Measurements from ENCODE around the gene IGFN1. TPM values are rescaled to one million over a fixed set of nuclear protein-coding genes. Genes with fewer than 3 reads are reported as not detected.

Gene IGFN1
- total RNA-seq, 4 donors from 2014 or later: not detected

GRCh38 chr1:201217851-201218250, 27.2 kb downstream of the IGFN1 start:
- 97 to 100% methylated on average over 3 of the region's 3 CpGs for WGBS, 2 donors (ENCODE audit: low coverage in 1 of 2)
- no peak for ATAC-seq
- no peak for TF ChIP-seq POLR2A (IDR thresholded peaks at IDR 0.05)
- no peak for TF ChIP-seq CTCF (IDR thresholded peaks at IDR 0.05)
- TF ChIP-seq EP300 (IDR thresholded peaks at IDR 0.05): no peak
- TF ChIP-seq POLR2AphosphoS5 (IDR thresholded peaks at IDR 0.05): no peak

GRCh38 chr1:201218409-201218808, 27.8 kb downstream of the IGFN1 start:
- Histone ChIP-seq H3K36me3 (no peaks in the 10 kb centered on the region), H3K27ac (no peak overlapping the region), H3K4me1 (no peaks in the 10 kb centered on the region), H3K27me3 (no peaks in the 10 kb centered on the region), H3K9me3 (no peaks in the 10 kb centered on the region), H3K4me3 (no peak overlapping the region)
- 20% methylated on average over 1 of the region's 10 CpGs; no CpG with 5 or more reads in 1 of the 2 donors for WGBS, 2 donors (ENCODE audit: low coverage in 1 of 2)
- no peak for TF ChIP-seq EP300 (IDR thresholded peaks at IDR 0.05)
- TF ChIP-seq CTCF (IDR thresholded peaks at IDR 0.05): no peak
- no peak for TF ChIP-seq POLR2AphosphoS5 (IDR thresholded peaks at IDR 0.05)
- TF ChIP-seq POLR2A (IDR thresholded peaks at IDR 0.05): no peak
- no peak for ATAC-seq

More at GRCh38 chr1:201217851-201218250, 27.2 kb downstream of the IGFN1 start:
- H3K27ac ChIP-seq: no peak overlapping the region
- H3K4me1 ChIP-seq: no peaks in the 10 kb centered on the region
- H3K4me3 ChIP-seq: no peak overlapping the region
- H3K9me3 ChIP-seq: no peaks in the 10 kb centered on the region
- H3K36me3 ChIP-seq: no peaks in the 10 kb centered on the region
- H3K27me3 ChIP-seq: no peaks in the 10 kb centered on the region

- TF ChIP-seq POLR2A (IDR thresholded peaks at IDR 0.05): no peak
- no peak for TF ChIP-seq POLR2AphosphoS5 (IDR thresholded peaks at IDR 0.05)
- no peak for TF ChIP-seq EP300 (IDR thresholded peaks at IDR 0.05)
- no peak for TF ChIP-seq CTCF (IDR thresholded peaks at IDR 0.05)
- no peaks in the 10 kb centered on the region for H3K9me3 ChIP-seq
- no peak overlapping the region for H3K4me3 ChIP-seq
- H3K36me3 ChIP-seq: no peaks in the 10 kb centered on the region
- no peaks in the 10 kb centered on the region for H3K27me3 ChIP-seq
- no peak overlapping the region for H3K27ac ChIP-seq
- H3K4me1 ChIP-seq: no peaks in the 10 kb centered on the region
- ATAC-seq: no peak
- 90 to 93% methylated on average over 3 to 7 of the region's 7 CpGs for WGBS, 2 donors (ENCODE audit: low coverage in 1 of 2)
Measured at GRCh38 chr1:201219481-201220387, 29.1 kb downstream of the IGFN1 start.

- no CpG with 5 or more reads among the region's 1 CpG for WGBS, 2 donors (ENCODE audit: low coverage in 1 of 2)
- TF ChIP-seq EP300 (IDR thresholded peaks at IDR 0.05) (no peak), POLR2A (IDR thresholded peaks at IDR 0.05) (no peak), POLR2AphosphoS5 (IDR thresholded peaks at IDR 0.05) (no peak), CTCF (IDR thresholded peaks at IDR 0.05) (no peak)
- no peaks in the 10 kb centered on the region for H3K9me3 ChIP-seq
- H3K27ac ChIP-seq: no peak overlapping the region
- H3K4me1 ChIP-seq: no peaks in the 10 kb centered on the region
- ATAC-seq: no peak
- H3K4me3 ChIP-seq: no peak overlapping the region
- H3K27me3 ChIP-seq: no peaks in the 10 kb centered on the region
- no peaks in the 10 kb centered on the region for H3K36me3 ChIP-seq
Measured at GRCh38 chr1:201220388-201220715, 29.7 kb downstream of the IGFN1 start.
